T-helper 2 cell treated with Interferon-gamma antibody and Interleukin-4, amounts not matched to agents 5 μg/mL and 100 μg/mL, for 36 hours (primary cell): ENCODE results near the gene ZNF281.

Source experiments
- DNase-seq: peaks from one replicate; pipeline ENCODE4 v3.0.0; 2021; ENCODE audit warnings: low spot score
- H3K27ac Mint-ChIP-seq: one replicate; pipeline ENCODE4 v1.8.0; 2021; ENCODE audit warnings: mild to moderate bottlenecking, mixed read lengths
- H3K27me3 Mint-ChIP-seq: one replicate; pipeline ENCODE4 v1.8.0; 2021; ENCODE audit warnings: low read depth, mixed read lengths
- H3K36me3 Mint-ChIP-seq: one replicate; pipeline ENCODE4 v1.8.0; 2021; ENCODE audit warnings: low read depth, mixed read lengths
- H3K4me1 Mint-ChIP-seq: one replicate; pipeline ENCODE4 v1.8.0; 2021; ENCODE audit warnings: low read depth, mixed read lengths
- H3K4me3 Mint-ChIP-seq: one replicate; pipeline ENCODE4 v1.8.0; 2022; ENCODE audit warnings: mild to moderate bottlenecking, moderate library complexity, mixed read lengths
- H3K9me3 Mint-ChIP-seq: one replicate; pipeline ENCODE4 v1.8.0; 2021; ENCODE audit warnings: mixed read lengths

ZNF281 gene

DNA sequence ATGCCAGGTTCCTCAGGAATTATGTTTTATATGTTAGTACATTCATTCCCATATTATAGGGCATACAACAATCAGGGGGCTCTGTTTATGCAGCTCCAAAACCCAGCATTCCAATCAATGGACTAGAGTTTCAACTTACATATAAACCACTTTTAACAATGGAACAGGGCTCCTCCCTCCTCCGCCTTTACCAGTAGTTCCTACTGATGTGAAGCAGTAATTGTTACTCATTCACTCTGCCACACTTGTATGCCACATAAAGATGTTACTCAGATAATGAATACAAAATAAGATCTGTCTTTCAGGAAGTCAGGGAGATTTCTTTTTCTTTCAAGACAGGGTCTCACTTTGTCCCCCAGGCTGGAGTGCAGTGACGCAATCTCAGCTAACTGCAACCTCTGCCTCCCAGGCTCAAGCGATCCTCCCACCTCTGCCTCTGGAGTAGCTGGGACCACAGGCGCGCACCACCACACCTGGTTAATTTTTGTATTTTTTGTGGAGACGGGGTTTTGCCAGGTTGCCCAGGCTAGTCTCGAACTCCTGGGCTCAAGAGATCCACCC lies 17.1 kb downstream of the ZNF281 start:
- H3K4me1 Mint-ChIP-seq, result no peaks in the 10 kb centered on the region
- H3K4me3 Mint-ChIP-seq, result no peak overlapping the region
- no peaks in the 10 kb centered on the region for H3K27me3 Mint-ChIP-seq
- no peak overlapping the region for H3K27ac Mint-ChIP-seq
- H3K9me3 Mint-ChIP-seq, result no peaks in the 10 kb centered on the region
- no peaks in the 10 kb centered on the region for H3K36me3 Mint-ChIP-seq
- no peak for DNase-seq

DNA sequence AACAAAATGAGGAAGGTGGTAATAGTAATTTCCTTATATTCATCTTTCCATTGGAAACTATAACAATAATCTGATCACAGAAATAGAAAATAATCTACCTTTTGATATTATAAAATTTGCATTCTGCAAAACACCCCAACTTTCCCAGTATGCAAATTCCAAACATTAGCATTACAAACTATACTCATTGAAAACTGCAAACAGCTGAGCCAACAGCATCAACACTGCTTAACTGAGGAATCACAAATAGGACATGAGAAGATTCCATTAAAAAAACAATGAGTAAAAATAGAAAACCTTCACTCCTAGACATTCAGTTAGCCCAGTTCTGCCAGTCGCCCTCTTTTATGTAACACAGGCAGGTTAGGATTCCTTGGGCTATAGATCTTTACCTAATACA lies 18.1 kb downstream of the ZNF281 start:
- Mint-ChIP-seq H3K4me1 (no peaks in the 10 kb centered on the region), H3K27me3 (no peaks in the 10 kb centered on the region), H3K4me3 (no peak overlapping the region), H3K9me3 (no peaks in the 10 kb centered on the region), H3K36me3 (no peaks in the 10 kb centered on the region), H3K27ac (no peak overlapping the region)
- DNase-seq, result no peak

DNA sequence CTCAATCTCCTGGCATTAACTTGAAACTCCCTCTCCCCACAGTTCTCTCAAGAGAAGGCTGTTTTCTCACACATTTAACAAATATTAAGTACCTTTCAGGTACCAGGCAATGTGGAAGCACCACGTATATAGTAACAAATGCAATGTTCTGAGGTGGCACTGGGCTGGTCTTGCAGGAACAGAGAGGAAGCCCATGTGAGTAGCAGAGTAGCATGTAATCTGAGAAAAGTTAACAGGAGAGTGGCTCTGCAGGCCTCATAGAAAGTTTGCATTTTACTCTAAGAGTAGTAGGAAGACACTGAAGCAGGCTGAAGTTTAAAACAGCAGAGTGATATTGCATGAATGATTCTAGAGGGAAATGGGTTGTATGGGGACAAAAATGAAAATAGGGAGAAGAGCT lies 21.0 kb downstream of the ZNF281 start:
- no peaks in the 10 kb centered on the region for H3K4me1 Mint-ChIP-seq
- no peak for DNase-seq
- no peaks in the 10 kb centered on the region for H3K27me3 Mint-ChIP-seq
- H3K36me3 Mint-ChIP-seq, result no peaks in the 10 kb centered on the region
- H3K9me3 Mint-ChIP-seq, result no peaks in the 10 kb centered on the region
- no peak overlapping the region for H3K27ac Mint-ChIP-seq
- H3K4me3 Mint-ChIP-seq, result no peak overlapping the region

DNA sequence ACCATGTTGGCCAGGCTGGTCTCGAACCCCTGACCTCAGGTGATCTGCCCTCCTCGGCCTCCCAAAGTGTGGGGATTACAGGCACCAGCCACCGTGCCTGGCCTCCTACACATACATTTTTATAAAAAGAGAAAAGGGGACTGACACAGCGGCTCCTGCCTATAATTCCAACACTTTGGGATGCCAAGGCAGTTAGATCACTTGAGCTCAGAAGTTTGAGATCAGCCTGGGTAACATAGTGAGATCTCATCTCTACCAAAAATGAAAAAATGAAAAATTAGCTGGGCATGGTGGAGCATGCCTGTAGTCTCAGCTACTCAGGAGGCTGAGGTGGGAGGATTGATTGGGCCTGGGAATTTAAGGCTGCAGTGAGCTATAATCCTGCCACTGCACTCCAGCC lies 23.4 kb downstream of the ZNF281 start:
- no peaks in the 10 kb centered on the region for H3K9me3 Mint-ChIP-seq
- H3K27me3 Mint-ChIP-seq, result no peaks in the 10 kb centered on the region
- no peak for DNase-seq
- no peaks in the 10 kb centered on the region for H3K36me3 Mint-ChIP-seq
- H3K4me3 Mint-ChIP-seq, result no peak overlapping the region
- no peak overlapping the region for H3K27ac Mint-ChIP-seq
- no peaks in the 10 kb centered on the region for H3K4me1 Mint-ChIP-seq

DNA sequence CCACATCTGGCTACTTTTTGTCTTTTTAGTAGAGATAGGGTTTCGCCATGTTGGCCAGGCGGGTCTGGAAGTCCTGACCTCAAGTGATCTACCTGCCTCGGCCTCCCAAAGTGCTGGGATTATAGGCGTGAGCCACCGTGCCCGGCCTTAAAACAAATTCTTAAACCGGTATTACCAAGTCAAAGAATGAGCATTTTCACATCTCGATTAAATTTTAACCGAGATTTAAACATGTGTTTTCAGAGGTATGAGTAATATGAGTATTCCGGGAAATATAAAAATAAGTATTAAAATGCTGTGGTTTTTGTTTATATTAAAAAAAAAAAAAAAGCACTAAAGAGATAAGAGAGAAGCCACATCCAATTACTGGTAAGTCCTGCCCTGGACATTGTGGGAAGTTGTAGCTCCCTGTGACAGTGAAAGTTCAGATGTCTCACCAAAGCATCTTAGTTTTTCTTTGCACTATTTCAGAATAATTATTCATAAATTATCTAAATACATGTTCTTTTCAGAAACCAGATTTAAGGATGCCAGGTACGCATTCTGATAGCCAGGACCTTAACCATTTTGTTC lies 24.9 kb downstream of the ZNF281 start:
- Mint-ChIP-seq H3K36me3 (no peaks in the 10 kb centered on the region), H3K27ac (no peak overlapping the region), H3K27me3 (no peaks in the 10 kb centered on the region), H3K4me3 (no peak overlapping the region), H3K4me1 (no peaks in the 10 kb centered on the region), H3K9me3 (no peaks in the 10 kb centered on the region)
- DNase-seq, result no peak

DNA sequence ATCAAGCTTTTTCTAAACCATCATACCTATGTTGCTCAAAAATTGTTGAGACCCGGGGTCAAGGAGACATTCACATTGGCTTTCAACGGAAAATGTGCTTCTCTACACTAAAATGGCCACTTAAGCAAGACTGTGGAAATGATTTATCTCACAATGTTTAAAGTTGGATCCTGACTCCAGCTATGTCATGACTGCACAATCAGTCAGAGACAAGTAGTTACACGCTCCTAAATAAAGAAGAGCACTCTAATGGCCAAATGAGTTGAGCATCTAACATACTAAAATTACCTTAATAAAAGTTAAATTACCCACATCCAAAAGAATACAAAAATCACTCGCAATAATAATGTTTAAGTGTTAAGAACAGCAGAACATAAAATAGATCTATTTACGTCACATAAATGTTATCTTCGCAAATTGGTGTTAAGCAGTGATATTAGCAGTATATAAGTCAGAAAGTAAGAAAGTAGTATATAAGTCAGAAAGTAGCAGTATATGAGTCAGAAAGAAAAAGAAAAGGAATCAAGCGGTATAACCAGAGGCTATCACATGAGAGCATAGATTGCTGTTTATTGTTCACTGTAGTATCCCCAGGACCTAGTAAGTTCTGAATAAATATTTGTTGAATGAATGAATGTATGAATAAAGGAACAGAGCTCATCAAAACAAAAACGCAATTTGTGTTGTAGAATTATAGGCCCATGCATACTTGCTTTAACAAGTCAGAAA lies 28.4 kb downstream of the ZNF281 start:
- Mint-ChIP-seq H3K36me3 (no peaks in the 10 kb centered on the region), H3K4me1 (peaks cover 8% of the 10 kb centered on the region), H3K4me3 (no peak overlapping the region), H3K27ac (no peak overlapping the region), H3K27me3 (no peaks in the 10 kb centered on the region), H3K9me3 (no peaks in the 10 kb centered on the region)
- DNase-seq, result no peak

DNA sequence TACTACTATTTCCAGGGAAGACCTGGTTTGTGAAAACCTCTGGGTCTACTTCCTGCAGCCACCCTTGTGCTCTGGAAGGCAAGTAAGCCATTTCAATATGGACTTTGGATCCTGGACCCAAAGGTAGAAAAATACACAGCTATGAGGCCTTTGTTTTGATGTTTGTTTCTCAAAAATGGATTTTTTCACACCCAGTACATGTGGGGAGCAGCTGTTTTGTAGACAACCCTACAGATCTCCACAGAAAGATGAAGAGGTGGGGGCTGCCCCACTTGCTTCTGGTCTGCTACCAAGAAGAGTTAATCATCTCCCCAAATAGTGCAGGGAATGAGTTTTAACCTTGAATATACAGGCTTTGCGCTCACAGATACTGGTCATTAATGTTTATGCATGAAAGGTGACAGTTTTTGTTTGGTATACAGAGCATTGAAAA lies 29.2 kb downstream of the ZNF281 start:
- Mint-ChIP-seq H3K36me3 (no peaks in the 10 kb centered on the region), H3K9me3 (no peaks in the 10 kb centered on the region), H3K4me1 (peaks cover 9% of the 10 kb centered on the region), H3K27ac (no peak overlapping the region), H3K27me3 (peaks cover 3% of the 10 kb centered on the region), H3K4me3 (no peak overlapping the region)
- no peak for DNase-seq

DNA sequence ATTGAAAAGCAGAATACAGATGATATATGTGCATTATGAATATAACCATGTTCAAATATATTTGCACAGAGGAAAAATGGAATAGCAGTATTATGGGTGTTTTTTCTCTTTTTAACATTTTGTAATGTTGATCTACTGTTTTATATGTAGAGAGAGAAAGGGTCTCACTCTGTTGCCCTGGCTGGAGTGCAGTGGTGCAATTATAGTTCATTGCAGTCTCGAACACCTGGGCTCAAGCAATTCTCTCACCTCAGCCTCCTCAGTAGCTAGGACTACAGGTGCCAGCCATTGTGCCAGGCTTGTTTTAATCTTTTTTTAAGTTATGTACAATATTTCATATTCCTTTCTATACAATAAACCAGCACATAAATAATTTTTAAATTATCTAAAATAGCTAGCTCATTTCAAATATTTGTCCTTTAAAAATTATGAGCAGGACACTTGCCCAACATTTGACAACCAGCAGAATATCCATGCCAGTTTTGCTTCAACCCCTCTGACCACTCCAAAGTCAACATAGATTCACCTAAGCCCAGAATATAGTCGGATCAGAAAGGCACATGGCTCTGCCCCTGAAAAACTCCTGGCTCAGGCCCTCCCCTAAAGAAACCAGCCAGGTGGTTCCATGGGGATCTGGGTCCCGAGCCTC lies 29.8 kb downstream of the ZNF281 start:
- Mint-ChIP-seq H3K4me3 (no peak overlapping the region), H3K27me3 (peaks cover 3% of the 10 kb centered on the region)

DNA sequence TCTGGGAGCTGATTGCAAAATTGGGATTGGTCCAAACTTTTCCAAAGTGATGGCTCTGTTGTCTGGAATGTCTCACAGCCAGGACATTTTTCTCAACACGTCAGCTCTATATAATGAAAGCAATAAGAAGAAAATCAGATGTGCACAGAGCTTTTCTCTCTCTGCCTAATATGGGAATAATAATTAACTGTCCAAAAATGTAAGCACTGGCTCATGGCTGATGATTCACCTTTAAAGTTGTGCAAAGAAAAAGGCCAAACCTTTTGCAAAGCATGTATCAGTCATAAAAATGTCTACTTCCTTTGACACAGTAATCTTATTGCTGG lies 30.4 kb downstream of the ZNF281 start:
- Mint-ChIP-seq H3K4me3 (no peak overlapping the region), H3K27ac (no peak overlapping the region), H3K36me3 (no peaks in the 10 kb centered on the region), H3K9me3 (no peaks in the 10 kb centered on the region), H3K4me1 (peaks cover 9% of the 10 kb centered on the region), H3K27me3 (peaks cover 3% of the 10 kb centered on the region)
- DNase-seq, result no peak

More for the DNA sequence above, 29.8 kb downstream of the ZNF281 start:
- no peak overlapping the region for H3K27ac Mint-ChIP-seq
- no peak for DNase-seq
- no peaks in the 10 kb centered on the region for H3K9me3 Mint-ChIP-seq
- peaks cover 9% of the 10 kb centered on the region for H3K4me1 Mint-ChIP-seq
- no peaks in the 10 kb centered on the region for H3K36me3 Mint-ChIP-seq

DNA sequence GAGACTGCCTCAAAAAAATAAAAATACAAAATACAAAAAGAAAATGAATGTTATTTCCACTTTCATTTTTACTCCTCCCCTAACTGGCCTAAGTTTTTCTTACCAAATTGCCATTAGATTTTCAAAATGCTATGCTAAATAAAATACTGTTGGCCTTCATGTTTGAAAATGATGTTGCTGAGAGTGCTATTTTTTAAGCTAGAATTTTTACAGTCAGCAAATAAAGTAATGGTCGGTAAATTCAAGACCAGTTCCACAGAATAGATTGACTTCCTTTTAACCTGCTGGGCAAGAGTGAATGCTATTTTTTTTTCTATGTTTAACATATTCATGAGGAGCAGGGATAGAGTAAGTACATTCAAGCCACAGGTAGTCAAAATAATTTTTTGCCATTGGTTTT lies 31.7 kb downstream of the ZNF281 start:
- H3K27me3 Mint-ChIP-seq, result peaks cover 3% of the 10 kb centered on the region
- H3K4me1 Mint-ChIP-seq, result peaks cover 9% of the 10 kb centered on the region
- no peak overlapping the region for H3K27ac Mint-ChIP-seq
- H3K9me3 Mint-ChIP-seq, result no peaks in the 10 kb centered on the region
- no peak for DNase-seq
- no peaks in the 10 kb centered on the region for H3K36me3 Mint-ChIP-seq
- no peak overlapping the region for H3K4me3 Mint-ChIP-seq

DNA sequence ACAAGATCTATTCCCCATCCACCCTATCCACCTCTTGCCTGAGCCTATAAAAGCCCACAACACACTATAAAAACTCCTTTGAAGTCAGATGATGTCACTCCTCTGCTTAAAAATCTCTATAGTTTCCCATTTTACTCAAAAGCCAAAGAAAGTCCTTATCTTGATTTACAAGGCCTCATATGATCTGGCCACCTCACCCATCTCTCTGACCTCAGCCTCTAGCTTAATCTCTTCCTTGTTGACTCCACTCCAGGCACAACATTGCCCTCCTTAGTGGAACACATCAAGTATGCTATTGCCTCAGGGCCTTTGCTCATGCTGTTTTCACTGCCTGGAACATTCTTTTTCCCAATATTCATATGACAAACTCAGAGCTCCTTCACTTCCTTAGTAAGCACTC lies 33.3 kb downstream of the ZNF281 start:
- peak; percentile 16 for DNase-seq
- Mint-ChIP-seq H3K27ac (no peak overlapping the region), H3K4me1 (peaks cover 9% of the 10 kb centered on the region), H3K4me3 (no peak overlapping the region), H3K9me3 (no peaks in the 10 kb centered on the region), H3K27me3 (peaks cover 3% of the 10 kb centered on the region), H3K36me3 (no peaks in the 10 kb centered on the region)

DNA sequence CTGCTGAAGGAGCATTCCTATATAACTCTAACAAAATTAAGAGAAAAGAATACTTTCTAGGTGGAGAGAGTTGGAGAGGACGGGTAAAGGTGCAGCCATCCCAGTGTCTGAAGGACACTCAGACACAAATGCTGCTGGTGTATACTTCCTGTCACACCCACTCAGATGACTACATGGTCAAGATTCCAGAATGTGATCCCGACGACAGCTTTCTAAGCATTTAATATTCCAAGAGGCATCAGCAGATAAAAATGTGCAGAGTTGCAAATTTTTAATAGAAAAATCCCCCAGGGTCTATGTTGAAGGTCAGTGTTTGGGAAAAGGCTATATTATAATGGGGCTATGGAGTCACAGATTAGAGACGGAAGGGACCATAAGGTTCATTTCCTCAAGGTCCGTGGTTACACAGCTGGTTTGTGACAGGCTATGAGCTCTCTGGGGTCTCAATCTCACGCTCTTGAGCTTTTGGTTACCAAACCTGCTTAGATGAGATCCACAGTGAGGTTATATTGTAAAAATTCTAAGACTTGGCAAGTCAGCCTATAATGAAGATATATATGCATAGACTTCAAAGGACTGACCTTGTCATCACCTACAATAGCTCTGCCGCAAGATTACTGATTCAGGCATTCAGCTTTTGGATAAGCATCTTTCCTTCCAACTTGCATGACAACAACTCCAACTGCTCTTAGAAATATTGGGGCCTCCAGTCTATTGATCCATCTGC lies 35.1 kb downstream of the ZNF281 start:
- Mint-ChIP-seq H3K27ac (no peak overlapping the region), H3K4me1 (peaks cover 9% of the 10 kb centered on the region), H3K4me3 (no peak overlapping the region), H3K36me3 (no peaks in the 10 kb centered on the region), H3K9me3 (no peaks in the 10 kb centered on the region), H3K27me3 (peaks cover 3% of the 10 kb centered on the region)
- DNase-seq, result no peak

DNA sequence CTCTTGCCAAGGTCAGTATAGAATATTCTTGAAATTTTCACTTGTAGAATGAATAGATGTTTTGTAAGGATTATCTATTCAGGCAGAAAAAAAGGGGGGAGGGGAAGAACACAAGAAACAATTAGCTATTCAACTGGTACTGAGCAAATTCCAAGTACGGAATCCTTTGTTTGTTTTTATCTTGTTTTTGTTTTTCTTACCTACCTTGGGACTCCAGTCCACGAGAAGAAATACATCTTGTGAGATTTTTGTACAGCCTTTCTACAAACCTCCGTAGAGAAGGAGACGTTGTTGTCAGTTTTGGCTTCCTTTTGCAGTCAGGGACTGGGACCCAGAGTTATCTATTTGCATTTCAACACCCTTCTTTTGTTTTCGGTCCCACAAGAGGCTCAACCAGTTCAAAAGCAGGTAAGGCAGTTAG lies 36.0 kb downstream of the ZNF281 start:
- Mint-ChIP-seq H3K4me1 (peaks cover 9% of the 10 kb centered on the region), H3K36me3 (no peaks in the 10 kb centered on the region), H3K27me3 (peaks cover 3% of the 10 kb centered on the region), H3K27ac (no peak overlapping the region), H3K4me3 (no peak overlapping the region), H3K9me3 (no peaks in the 10 kb centered on the region)
- DNase-seq, result no peak

DNA sequence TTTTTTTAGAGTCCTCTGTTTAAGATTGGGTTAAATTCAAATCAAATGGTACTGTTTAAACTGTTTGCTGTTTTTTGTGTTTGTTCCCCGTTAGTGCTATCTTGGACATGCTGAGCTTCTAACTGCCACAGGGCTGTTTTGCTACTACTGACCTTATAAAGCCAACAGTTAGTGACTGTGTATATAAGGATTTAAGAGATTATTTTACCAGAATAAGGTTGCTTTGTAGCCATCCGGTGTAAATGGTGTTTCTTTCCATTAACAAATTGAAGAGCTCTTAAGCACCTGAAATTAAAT lies 37.0 kb downstream of the ZNF281 start:
- Mint-ChIP-seq H3K27ac (no peak overlapping the region), H3K4me1 (peaks cover 4% of the 10 kb centered on the region), H3K36me3 (no peaks in the 10 kb centered on the region), H3K9me3 (no peaks in the 10 kb centered on the region), H3K4me3 (no peak overlapping the region), H3K27me3 (peaks cover 3% of the 10 kb centered on the region)
- no peak for DNase-seq
